PC-3 (cell line): ENCODE data around the gene FAM98C.
"Not testable (repeated sequence)": the region's sequence is repeated elsewhere in the genome, so short reads cannot be mapped to it uniquely, and the experiment has no call there.

Source experiments
- CTCF ChIP-seq: fragments of 300-600 bp; sonication (generic); conservative IDR thresholded peaks from 2 replicates; pipeline ENCODE4 v1.5.1; 2017; ENCODE audit warnings: antibody characterized with exemption, low read depth, mild to moderate bottlenecking, low read length
- EZH2 ChIP-seq: fragments of 300-600 bp; sonication (generic); IDR thresholded peaks from one replicate; pipeline ENCODE4 v1.6.1; 2017; ENCODE audit warnings: antibody characterized with exemption, mild to moderate bottlenecking, low read length; ENCODE audit not compliant: unreplicated experiment

DNA sequence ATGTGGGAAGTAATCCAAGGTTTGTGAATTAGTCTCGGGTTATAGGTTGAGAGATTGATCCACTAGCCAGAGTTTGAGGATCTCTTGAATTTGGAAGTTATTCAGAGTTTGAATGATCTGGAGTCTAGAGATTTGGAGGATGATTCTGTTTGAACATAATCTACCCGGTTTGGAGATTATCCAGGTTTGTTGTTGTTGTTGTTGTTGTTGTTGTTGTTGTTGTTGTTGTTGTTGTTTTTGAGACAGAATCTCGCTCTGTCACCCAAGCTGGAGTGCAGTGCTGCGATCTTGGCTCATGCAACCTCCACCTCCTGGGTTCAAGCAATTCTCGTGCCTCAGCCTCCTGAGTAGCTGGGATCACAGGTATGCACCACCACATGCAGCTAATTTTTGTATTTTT is 9.0 kb downstream of the FAM98C start:
- not testable (repeated sequence) for TF ChIP-seq CTCF, EZH2
